COLO668 (cell line): ENCODE data around the gene COL19A1.

Experiments used
- DNase-seq: peaks from one replicate; lab custom pipeline; 2025; ENCODE audit not compliant: unreplicated experiment; lab: John Stamatoyannopoulos, UW

Gene COL19A1

GRCh38 chr6:70051197-70052124 lies 185.1 kb downstream of the COL19A1 start:
- no peak for DNase-seq

GRCh38 chr6:70059039-70059719 lies 192.8 kb downstream of the COL19A1 start:
- no peak for DNase-seq

GRCh38 chr6:70060680-70061079 lies 194.3 kb downstream of the COL19A1 start:
- no peak for DNase-seq

GRCh38 chr6:70061546-70061945 lies 195.2 kb downstream of the COL19A1 start:
- no peak for DNase-seq

- no peak for DNase-seq
Observed at GRCh38 chr6:70062010-70062409, 195.7 kb downstream of the COL19A1 start.

GRCh38 chr6:70072540-70073179 lies 206.3 kb downstream of the COL19A1 start:
- DNase-seq: no peak

GRCh38 chr6:70073637-70074036 lies 207.3 kb downstream of the COL19A1 start:
- no peak for DNase-seq

- DNase-seq: no peak
Observed at GRCh38 chr6:70079241-70079640, 212.9 kb downstream of the COL19A1 start.

GRCh38 chr6:70080443-70081070 lies 214.2 kb downstream of the COL19A1 start:
- no peak for DNase-seq

GRCh38 chr6:70082830-70083229 lies 216.5 kb downstream of the COL19A1 start:
- no peak for DNase-seq

GRCh38 chr6:70086806-70087205 lies 220.4 kb downstream of the COL19A1 start:
- no peak for DNase-seq

GRCh38 chr6:70094156-70094555 lies 227.8 kb downstream of the COL19A1 start:
- DNase-seq: no peak

- DNase-seq: no peak
Observed at GRCh38 chr6:70099732-70100131, 233.4 kb downstream of the COL19A1 start.

- DNase-seq: no peak
Observed at GRCh38 chr6:70103798-70104197, 237.4 kb downstream of the COL19A1 start.

- DNase-seq: no peak
Observed at GRCh38 chr6:70107852-70108629, 241.7 kb downstream of the COL19A1 start.

- no peak for DNase-seq
Observed at GRCh38 chr6:70110126-70111022, 244.0 kb downstream of the COL19A1 start.

- DNase-seq: no peak
Observed at GRCh38 chr6:70111737-70112136, 245.4 kb downstream of the COL19A1 start.

- no peak for DNase-seq
Observed at GRCh38 chr6:70112716-70113115, 246.4 kb downstream of the COL19A1 start.

GRCh38 chr6:70113171-70113570 lies 246.8 kb downstream of the COL19A1 start:
- DNase-seq: no peak
